Measurements from ENCODE around the gene MAD1L1. TPM values are rescaled to one million over a fixed set of nuclear protein-coding genes. Genes with fewer than 3 reads are reported as not detected.

MAD1L1 gene
- total and polyA plus RNA-seq, 2 of the 13 experiments (the other 11 are each of a cell fraction or from before 2014, with no cell fraction given), result 17.4 to 64.7 TPM

DNA sequence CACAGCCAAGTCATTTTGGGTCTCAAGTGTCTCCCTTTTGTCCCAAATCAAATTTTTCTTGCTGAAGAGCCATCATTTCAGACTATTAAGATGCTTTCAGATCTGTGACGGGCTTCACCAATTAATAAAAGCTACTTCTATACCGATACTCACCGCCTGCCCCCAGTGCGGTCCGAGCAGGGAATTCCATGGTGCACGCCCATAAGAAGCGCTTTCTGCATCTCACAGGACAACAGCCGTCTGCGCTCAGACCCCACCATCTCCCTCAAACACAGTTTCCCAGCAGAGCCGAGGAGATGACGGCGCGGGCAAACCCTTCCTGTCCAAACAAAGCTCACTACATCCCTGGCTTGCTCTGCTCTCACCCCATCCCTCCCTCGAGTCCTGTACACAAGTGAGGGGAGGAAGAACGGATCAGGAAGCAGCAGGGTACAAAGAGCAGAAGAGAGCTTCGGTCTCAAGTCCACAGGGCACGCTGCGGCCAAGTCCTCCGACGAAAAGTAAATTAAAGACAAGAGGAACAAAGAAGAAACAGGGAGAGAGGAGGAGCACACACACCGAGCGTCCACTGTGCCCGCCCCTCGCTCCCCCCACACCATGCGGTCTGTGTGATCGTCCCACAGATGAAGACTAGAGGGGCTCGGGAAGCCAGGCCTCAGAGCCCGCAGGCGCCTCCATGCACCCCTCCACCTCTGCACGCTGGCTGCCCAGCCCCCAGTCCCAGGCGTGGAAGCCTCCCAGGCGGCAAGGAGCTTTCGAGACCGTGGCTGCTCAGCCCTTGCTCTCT, 121.9 kb downstream of the MAD1L1 start (continued):
- TF ChIP-seq, protein P1, sequence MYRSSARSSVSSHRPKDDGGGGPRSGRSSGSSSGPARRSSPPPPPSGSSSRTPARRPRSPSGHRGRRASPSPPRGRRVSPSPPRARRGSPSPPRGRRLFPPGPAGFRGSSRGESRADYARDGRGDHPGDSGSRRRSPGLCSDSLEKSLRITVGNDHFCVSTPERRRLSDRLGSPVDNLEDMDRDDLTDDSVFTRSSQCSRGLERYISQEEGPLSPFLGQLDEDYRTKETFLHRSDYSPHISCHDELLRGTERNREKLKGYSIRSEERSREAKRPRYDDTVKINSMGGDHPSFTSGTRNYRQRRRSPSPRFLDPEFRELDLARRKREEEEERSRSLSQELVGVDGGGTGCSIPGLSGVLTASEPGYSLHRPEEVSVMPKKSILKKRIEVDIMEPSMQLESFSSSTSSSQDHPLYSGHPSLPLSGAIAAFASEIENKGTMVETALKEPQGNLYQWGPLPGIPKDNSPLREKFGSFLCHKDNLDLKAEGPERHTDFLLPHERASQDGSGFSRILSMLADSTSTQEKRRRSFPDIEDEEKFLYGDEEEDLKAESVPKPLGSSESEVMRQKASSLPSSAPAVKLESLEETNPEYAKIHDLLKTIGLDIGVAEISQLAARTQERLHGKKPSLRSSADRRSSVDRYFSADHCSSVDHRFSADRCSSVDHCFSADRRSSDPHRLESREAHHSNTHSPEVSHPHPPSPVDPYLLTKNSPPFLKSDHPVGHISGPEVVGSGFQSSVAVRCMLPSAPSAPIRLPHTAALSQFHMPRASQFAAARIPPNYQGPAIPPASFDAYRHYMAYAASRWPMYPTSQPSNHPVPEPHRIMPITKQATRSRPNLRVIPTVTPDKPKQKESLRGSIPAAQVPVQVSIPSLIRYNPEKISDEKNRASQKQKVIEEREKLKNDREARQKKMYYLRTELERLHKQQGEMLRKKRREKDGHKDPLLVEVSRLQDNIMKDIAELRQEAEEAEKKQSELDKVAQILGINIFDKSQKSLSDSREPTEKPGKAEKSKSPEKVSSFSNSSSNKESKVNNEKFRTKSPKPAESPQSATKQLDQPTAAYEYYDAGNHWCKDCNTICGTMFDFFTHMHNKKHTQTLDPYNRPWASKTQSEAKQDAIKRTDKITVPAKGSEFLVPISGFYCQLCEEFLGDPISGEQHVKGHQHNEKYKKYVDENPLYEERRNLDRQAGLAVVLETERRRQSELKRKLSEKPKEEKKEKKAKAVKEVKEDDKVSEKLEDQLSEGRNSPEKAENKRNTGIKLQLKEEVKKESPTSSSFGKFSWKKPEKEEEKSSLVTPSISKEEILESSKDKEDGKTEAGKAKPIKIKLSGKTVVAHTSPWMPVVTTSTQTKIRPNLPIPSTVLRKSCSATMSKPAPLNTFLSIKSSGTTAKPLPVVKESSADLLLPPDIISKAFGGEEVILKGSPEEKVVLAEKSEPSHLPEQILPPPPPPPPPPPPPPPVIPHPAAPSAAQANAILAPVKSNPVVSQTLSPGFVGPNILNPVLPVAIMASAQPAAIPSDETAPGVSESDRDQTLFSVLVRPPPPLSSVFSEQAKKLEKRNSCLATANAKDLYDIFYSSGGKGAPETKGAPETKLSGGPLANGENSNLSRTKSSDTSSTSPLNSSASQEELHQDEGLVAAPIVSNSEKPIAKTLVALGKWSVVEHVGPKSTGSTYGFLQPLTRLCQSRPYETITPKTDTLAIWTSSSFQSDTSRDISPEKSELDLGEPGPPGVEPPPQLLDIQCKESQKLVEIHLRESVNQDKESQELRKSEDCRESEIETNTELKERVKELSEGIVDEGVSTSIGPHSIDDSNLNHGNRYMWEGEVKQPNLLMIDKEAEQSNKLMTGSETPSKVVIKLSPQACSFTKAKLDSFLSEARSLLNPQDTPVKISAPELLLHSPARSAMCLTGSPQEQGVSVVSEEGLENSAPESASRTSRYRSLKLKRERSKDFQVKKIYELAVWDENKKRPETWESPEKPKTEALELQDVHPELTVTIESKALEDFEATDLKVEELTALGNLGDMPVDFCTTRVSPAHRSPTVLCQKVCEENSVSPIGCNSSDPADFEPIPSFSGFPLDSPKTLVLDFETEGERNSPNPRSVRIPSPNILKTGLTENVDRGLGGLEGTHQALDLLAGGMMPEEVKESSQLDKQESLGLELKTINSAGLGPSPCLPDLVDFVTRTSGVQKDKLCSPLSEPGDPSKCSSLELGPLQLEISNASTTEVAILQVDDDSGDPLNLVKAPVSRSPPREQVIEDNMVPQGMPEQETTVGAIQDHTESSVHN (CRISPR knock-in tag; IDR thresholded peaks at IDR 0.05), result no peak
- TF ChIP-seq TARDBP (CRISPR knock-in tag; IDR thresholded peaks at IDR 0.05) (peak; percentile 92), FIP1L1 (IDR thresholded peaks at IDR 0.05; ENCODE audit: borderline replicate concordance, insufficient read depth, low read depth, low read length) (no peak), REL (CRISPR knock-in tag; conservative IDR thresholded peaks at IDR 0.05) (no peak), POGZ (CRISPR knock-in tag; IDR thresholded peaks at IDR 0.05) (peak; percentile 76; the same call in 1 of the 2 replicates), YEATS4 (CRISPR knock-in tag; IDR thresholded peaks at IDR 0.05; ENCODE audit: borderline replicate concordance) (peak; percentile 90), XBP1 (CRISPR knock-in tag; IDR thresholded peaks at IDR 0.05) (no peak), FOXK1 (CRISPR knock-in tag; IDR thresholded peaks at IDR 0.05; ENCODE audit: borderline replicate concordance, low read depth) (0 out of 2 replicates have a peak, but pooled peaks have one; percentile 55), PHB2 (IDR thresholded peaks at IDR 0.05; ENCODE audit: partially characterized antibody) (no peak), RBM39 (IDR thresholded peaks at IDR 0.05; ENCODE audit: low read depth, low read length, poor library complexity, severe bottlenecking) (no peak), CBX5 (CRISPR knock-in tag; IDR thresholded peaks at IDR 0.05; ENCODE audit: borderline replicate concordance) (no peak), NFIC (IDR thresholded peaks at IDR 0.05; ENCODE audit: low read length) (no peak; the same call in 1 of the 2 replicates)
- TF ChIP-seq, protein P2, sequence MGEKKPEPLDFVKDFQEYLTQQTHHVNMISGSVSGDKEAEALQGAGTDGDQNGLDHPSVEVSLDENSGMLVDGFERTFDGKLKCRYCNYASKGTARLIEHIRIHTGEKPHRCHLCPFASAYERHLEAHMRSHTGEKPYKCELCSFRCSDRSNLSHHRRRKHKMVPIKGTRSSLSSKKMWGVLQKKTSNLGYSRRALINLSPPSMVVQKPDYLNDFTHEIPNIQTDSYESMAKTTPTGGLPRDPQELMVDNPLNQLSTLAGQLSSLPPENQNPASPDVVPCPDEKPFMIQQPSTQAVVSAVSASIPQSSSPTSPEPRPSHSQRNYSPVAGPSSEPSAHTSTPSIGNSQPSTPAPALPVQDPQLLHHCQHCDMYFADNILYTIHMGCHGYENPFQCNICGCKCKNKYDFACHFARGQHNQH (CRISPR knock-in tag; IDR thresholded peaks at IDR 0.05), result peak; percentile 75
- TF ChIP-seq, protein P3, sequence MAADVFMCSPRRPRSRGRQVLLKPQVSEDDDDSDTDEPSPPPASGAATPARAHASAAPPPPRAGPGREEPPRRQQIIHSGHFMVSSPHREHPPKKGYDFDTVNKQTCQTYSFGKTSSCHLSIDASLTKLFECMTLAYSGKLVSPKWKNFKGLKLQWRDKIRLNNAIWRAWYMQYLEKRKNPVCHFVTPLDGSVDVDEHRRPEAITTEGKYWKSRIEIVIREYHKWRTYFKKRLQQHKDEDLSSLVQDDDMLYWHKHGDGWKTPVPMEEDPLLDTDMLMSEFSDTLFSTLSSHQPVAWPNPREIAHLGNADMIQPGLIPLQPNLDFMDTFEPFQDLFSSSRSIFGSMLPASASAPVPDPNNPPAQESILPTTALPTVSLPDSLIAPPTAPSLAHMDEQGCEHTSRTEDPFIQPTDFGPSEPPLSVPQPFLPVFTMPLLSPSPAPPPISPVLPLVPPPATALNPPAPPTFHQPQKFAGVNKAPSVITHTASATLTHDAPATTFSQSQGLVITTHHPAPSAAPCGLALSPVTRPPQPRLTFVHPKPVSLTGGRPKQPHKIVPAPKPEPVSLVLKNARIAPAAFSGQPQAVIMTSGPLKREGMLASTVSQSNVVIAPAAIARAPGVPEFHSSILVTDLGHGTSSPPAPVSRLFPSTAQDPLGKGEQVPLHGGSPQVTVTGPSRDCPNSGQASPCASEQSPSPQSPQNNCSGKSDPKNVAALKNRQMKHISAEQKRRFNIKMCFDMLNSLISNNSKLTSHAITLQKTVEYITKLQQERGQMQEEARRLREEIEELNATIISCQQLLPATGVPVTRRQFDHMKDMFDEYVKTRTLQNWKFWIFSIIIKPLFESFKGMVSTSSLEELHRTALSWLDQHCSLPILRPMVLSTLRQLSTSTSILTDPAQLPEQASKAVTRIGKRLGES (CRISPR knock-in tag; IDR thresholded peaks at IDR 0.05; ENCODE audit: borderline replicate concordance), result no peak
- TF ChIP-seq, protein P4, sequence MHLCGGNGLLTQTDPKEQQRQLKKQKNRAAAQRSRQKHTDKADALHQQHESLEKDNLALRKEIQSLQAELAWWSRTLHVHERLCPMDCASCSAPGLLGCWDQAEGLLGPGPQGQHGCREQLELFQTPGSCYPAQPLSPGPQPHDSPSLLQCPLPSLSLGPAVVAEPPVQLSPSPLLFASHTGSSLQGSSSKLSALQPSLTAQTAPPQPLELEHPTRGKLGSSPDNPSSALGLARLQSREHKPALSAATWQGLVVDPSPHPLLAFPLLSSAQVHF (CRISPR knock-in tag; IDR thresholded peaks at IDR 0.05), result no peak

All from HepG2 (cell line).